Fibroblast of the conjunctiva (primary cell): ENCODE data around the gene MMP21.

Source experiments
- DNase-seq: peaks from one replicate; pipeline ENCODE4 v3.0.0-alpha.2; 2010; ENCODE audit warnings: low read depth

The MMP21 gene

GRCh38 chr10:125765835-125766234, 9.8 kb downstream of the MMP21 start:
- DNase-seq: no peak

- DNase-seq: no peak
Measured at GRCh38 chr10:125762692-125763648, 12.7 kb downstream of the MMP21 start.

GRCh38 chr10:125761961-125762360, 13.7 kb downstream of the MMP21 start:
- DNase-seq: no peak

GRCh38 chr10:125757742-125758141, 17.9 kb downstream of the MMP21 start:
- no peak for DNase-seq

GRCh38 chr10:125756853-125757487, 18.7 kb downstream of the MMP21 start:
- no peak for DNase-seq

- no peak for DNase-seq
Measured at GRCh38 chr10:125756196-125756595, 19.4 kb downstream of the MMP21 start.

GRCh38 chr10:125747417-125747816, 28.2 kb downstream of the MMP21 start:
- DNase-seq: no peak

GRCh38 chr10:125744909-125745308, 30.7 kb downstream of the MMP21 start:
- no peak for DNase-seq

- no peak for DNase-seq
Measured at GRCh38 chr10:125742465-125742864, 33.2 kb downstream of the MMP21 start.

GRCh38 chr10:125739994-125740679, 35.5 kb downstream of the MMP21 start:
- DNase-seq: no peak

- DNase-seq: no peak
Measured at GRCh38 chr10:125738206-125738605, 37.4 kb downstream of the MMP21 start.

GRCh38 chr10:125734823-125735222, 40.8 kb downstream of the MMP21 start:
- DNase-seq: no peak

GRCh38 chr10:125734148-125734547, 41.5 kb downstream of the MMP21 start:
- no peak for DNase-seq

GRCh38 chr10:125727436-125727835, 48.2 kb downstream of the MMP21 start:
- no peak for DNase-seq

GRCh38 chr10:125726914-125727313, 48.7 kb downstream of the MMP21 start:
- no peak for DNase-seq

- DNase-seq: no peak
Measured at GRCh38 chr10:125722811-125723210, 52.8 kb downstream of the MMP21 start.

- DNase-seq: no peak
Measured at GRCh38 chr10:125721035-125721434, 54.6 kb downstream of the MMP21 start.

- no peak for DNase-seq
Measured at GRCh38 chr10:125720002-125720382, 55.6 kb downstream of the MMP21 start.

GRCh38 chr10:125719173-125720001, 56.2 kb downstream of the MMP21 start, which contains the start of gene EDRF1:
Gene EDRF1, plus strand, starts transcription at chr10:125719709. Its CDS starts 99 bp downstream, at chr10:125719808.
- DNase-seq: peak; percentile 98
